Lower lobe of right lung (tissue), 2 donors: ENCODE data around the gene MRPL17. TPM values are rescaled to one million over a fixed set of nuclear protein-coding genes. Genes with fewer than 3 reads are reported as not detected.

ENCODE experiments used
- ATAC-seq, 2 donors: fragments of 200-7000 bp; cut with Tn5 transposase; one replicate each; pipeline ENCODE4 v1.9.1; 2020 to 2022; ENCODE audit warnings: mild to moderate bottlenecking in 2 of 2, moderate library complexity in 2 of 2
- DNase-seq: peaks from one replicate; pipeline ENCODE4 v3.0.0-alpha.2; 2020
- H3K27ac ChIP-seq: fragments of 200-600 bp; one replicate; pipeline ENCODE4 v1.8.0; 2022
- H3K27me3 ChIP-seq: fragments of 200-600 bp; one replicate; pipeline ENCODE4 v1.8.0; 2022; ENCODE audit warnings: low read depth
- H3K36me3 ChIP-seq: fragments of 200-600 bp; one replicate; pipeline ENCODE4 v1.8.0; 2022; ENCODE audit warnings: mild to moderate bottlenecking
- H3K4me1 ChIP-seq: fragments of 200-600 bp; one replicate; pipeline ENCODE4 v1.8.0; 2022
- H3K4me3 ChIP-seq: fragments of 200-600 bp; one replicate; pipeline ENCODE4 v1.8.0; 2022; ENCODE audit warnings: mild to moderate bottlenecking
- H3K9me3 ChIP-seq: fragments of 200-600 bp; one replicate; pipeline ENCODE4 v1.8.0; 2022
- intact Hi-C: fragments of 100-400 bp; cut with DNase I; formaldehyde crosslinking; loops from one replicate; pipeline ENCODE4 v1.11.0; 2022
- total RNA-seq: library from RNA; stranded (reverse); fragmentation: NEBNext Ultra II Directional; extraction: Animal tissue kit (Norgen Biotek cat#: 25700); gene quantifications from one replicate; pipeline ENCODE4 v1.2.1, GENCODE V29; 2021
- TF ChIP-seq, protein P1 (sequence below): fragments of 200-600 bp; IDR thresholded peaks from one replicate; pipeline ENCODE4 v1.8.0; 2022; ENCODE audit warnings: antibody characterized with exemption, mild to moderate bottlenecking
- donor health status: DM: no; HTN: yes; CAD: no; lungs with severe emphysema.

MRPL17 gene
- total RNA-seq, 1 donor from 2014 or later: 34.2 TPM

DNA sequence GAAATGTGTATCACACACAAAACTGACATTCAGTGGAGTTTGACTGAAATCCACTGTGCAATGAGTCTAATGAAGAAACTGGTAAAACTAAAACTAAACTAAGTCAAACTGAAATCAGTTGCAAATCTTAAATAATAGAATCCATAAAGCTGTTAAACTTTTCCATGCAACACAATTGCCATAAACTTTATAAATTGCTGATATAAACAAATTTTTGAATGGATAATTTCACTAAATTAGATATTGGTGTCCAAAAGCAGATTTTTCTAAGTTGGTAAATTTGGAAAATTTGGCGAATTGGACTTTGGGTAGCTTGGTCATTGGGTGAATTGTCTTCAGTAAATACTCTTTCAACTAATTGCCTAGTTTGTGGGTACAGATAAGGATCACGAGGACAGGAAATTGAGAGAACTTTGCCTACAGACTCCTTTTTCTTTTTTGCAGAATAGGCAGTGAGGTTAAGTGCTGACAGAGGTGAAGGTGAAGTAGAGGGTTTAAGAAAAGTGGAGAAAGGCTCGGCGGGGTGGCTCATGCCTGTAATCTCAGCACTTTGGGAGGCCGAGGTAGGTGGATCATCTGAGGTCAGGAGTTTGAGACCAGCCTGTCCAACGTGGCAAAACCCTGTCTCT lies 12.8 kb downstream of the MRPL17 start:
- Histone ChIP-seq H3K27ac (no peak overlapping the region), H3K4me3 (no peak overlapping the region), H3K36me3 (no peaks in the 10 kb centered on the region), H3K27me3 (no peaks in the 10 kb centered on the region), H3K9me3 (no peaks in the 10 kb centered on the region), H3K4me1 (no peaks in the 10 kb centered on the region)
- TF ChIP-seq, protein P1, sequence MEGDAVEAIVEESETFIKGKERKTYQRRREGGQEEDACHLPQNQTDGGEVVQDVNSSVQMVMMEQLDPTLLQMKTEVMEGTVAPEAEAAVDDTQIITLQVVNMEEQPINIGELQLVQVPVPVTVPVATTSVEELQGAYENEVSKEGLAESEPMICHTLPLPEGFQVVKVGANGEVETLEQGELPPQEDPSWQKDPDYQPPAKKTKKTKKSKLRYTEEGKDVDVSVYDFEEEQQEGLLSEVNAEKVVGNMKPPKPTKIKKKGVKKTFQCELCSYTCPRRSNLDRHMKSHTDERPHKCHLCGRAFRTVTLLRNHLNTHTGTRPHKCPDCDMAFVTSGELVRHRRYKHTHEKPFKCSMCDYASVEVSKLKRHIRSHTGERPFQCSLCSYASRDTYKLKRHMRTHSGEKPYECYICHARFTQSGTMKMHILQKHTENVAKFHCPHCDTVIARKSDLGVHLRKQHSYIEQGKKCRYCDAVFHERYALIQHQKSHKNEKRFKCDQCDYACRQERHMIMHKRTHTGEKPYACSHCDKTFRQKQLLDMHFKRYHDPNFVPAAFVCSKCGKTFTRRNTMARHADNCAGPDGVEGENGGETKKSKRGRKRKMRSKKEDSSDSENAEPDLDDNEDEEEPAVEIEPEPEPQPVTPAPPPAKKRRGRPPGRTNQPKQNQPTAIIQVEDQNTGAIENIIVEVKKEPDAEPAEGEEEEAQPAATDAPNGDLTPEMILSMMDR: no peak
- intact Hi-C loops: no loop called here
- DNase-seq (no peak), ATAC-seq (no peak)

DNA sequence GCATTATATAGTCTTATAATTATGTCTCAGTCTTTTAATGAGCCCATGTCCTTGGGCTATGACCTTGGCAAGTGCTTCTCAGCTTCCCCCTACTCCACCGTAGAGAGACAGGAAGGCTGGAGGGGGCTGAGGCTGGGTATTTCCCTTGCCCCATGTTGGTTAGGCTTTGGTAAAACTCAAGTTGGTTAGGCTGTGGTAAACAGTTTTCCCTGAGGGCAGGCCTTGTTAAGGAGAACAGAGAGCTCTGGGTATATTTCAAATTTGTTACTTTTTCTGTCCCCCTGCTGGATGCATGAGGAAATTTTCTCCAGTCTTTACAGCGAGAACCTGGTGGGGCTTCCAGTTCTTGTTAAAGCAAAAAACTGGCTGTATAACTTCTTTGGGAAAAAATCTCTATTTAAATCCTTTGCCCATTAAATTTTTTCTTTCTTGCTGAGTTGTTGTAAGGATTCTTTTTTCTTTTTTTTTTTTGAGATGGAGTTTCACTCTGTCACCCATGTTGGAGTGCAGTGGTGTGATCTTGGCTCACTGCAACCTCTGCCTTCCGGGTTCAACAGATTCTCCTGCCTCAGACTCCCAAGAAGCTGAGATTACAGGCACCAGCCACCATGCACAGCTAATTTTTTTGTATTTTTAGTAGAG lies 15.3 kb downstream of the MRPL17 start:
- DNase-seq (no peak), ATAC-seq (peak in 1 of 2 donors; percentile 61)
- no peaks in the 10 kb centered on the region for H3K36me3 ChIP-seq
- no peak overlapping the region for H3K4me3 ChIP-seq
- peak overlapping the region; percentile 8 for H3K27ac ChIP-seq
- TF ChIP-seq, protein P1: peak; percentile 66
- H3K9me3 ChIP-seq: no peaks in the 10 kb centered on the region
- no peaks in the 10 kb centered on the region for H3K4me1 ChIP-seq
- intact Hi-C loops: no loop called here
- no peaks in the 10 kb centered on the region for H3K27me3 ChIP-seq

DNA sequence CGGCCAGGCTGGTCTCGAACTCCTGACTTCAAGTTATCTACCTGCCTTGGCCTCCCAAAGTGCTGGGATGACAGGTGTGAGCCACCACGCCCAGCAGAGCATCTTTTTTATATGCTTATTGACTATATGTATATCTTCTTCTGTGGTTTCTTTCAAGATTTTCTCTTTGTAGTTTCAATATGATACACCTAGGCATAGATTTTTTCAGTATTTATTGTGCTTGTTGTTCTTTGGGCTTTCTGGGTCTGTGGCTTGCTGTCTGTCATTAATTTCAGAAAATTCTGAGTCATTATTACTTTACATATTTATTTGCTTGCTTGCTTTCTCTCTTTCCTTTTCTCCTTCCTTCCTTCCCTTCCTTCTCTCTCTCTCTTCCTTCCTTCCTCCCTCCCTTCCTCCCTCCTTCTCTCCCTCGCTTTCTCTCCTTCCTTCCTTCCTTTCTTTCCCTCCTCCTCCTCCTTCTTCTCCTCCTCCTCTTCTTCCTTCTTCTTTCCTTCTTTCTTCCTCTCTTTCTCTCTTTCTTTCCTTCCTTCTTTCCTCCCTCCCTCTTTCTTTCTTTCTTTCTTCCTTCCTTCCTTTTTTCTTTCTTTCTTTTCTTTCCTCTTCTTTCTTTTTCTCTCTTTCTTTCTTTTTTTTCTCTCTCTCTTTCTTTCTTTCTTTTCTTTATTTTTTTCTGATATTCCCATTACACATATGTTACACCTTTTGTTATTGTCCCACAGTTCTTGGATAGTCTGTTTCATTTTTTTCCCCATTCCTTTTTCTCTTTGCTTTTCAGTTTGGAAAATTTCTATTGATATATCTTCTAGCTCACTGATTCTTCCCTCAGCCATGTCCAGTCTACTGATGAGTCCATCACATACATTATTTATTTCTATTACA lies 16.6 kb downstream of the MRPL17 start:
- no peaks in the 10 kb centered on the region for H3K36me3 ChIP-seq
- no peaks in the 10 kb centered on the region for H3K4me1 ChIP-seq
- H3K27ac ChIP-seq: no peak overlapping the region
- ATAC-seq (no peak), DNase-seq (no peak)
- no peaks in the 10 kb centered on the region for H3K27me3 ChIP-seq
- H3K4me3 ChIP-seq: no peak overlapping the region
- TF ChIP-seq, protein P1: no peak
- intact Hi-C loops: no loop called here
- no peaks in the 10 kb centered on the region for H3K9me3 ChIP-seq

- Histone ChIP-seq H3K36me3 (no peaks in the 10 kb centered on the region), H3K4me1 (no peaks in the 10 kb centered on the region), H3K4me3 (no peak overlapping the region), H3K27me3 (no peaks in the 10 kb centered on the region), H3K27ac (no peak overlapping the region), H3K9me3 (no peaks in the 10 kb centered on the region)
- intact Hi-C loops: no loop called here
- ATAC-seq: no peak
- TF ChIP-seq, protein P1: no peak
- no peak for DNase-seq
Observed at GRCh38 chr11:6664551-6664950, 18.6 kb downstream of the MRPL17 start.

DNA sequence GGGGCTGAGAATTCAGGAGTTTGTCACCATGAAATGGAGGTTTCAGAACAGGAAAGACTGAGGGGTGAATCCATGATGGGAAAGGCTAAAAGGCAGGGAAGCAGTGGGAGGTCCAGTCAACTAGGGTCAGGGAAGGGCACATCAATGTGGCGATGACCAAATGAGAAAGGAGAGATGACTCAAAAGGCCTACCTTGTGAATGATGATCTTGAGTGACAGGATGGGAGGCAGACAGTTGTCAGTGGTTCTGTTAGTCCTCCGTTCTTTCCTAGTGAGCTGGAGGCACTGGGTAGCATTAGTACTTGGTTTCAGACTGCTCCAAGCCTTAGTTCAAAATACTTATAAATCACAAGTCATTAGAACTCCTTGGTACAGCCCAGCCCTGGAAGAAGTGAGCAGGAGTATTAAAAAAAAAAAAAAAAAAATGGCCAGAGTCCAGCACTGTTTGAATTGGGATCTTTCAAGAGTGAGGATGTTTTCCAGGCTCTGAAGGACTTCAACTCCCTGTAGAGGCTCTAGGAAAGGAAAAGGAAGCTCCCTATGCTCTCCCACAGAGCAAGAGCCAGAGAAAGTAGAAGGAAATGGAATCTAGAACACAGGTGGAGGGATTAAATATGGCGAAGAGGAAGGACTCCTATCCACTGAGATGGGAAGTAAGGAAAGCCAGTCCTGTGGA lies 19.2 kb downstream of the MRPL17 start:
- ATAC-seq: no peak

More for the DNA sequence above, 19.2 kb downstream of the MRPL17 start:
- DNase-seq: no peak
- Histone ChIP-seq H3K27me3 (no peaks in the 10 kb centered on the region), H3K4me1 (no peaks in the 10 kb centered on the region), H3K9me3 (no peaks in the 10 kb centered on the region), H3K36me3 (no peaks in the 10 kb centered on the region), H3K4me3 (no peak overlapping the region), H3K27ac (no peak overlapping the region)
- TF ChIP-seq, protein P1: no peak
- intact Hi-C loops: no loop called here
